B cell (primary cell): ENCODE results near the gene SERTAD4. TPM values are rescaled to one million over a fixed set of nuclear protein-coding genes. Genes with fewer than 3 reads are reported as not detected.

ENCODE experiments used
- ATAC-seq: fragments of 200-7000 bp; cut with Tn5 transposase; one replicate; pipeline ENCODE4 v1.10.0; 2021; ENCODE audit warnings: low read depth, mild to moderate bottlenecking, moderate number of reproducible peaks, moderate library complexity
- CTCF ChIA-PET: fragments of 350-600 bp; sonication (Branson Sonifier 250); formaldehyde crosslinking; loops from one replicate; lab custom pipeline; 2021; ENCODE audit warnings: antibody characterized with exemption, inconsistent platforms; lab: Charles Lee
- POLR2A ChIA-PET: fragments of 350-600 bp; sonication (Branson Sonifier 250); formaldehyde crosslinking; loops from one replicate; lab custom pipeline; 2021; ENCODE audit warnings: antibody characterized with exemption; lab: Charles Lee
- DNase-seq: peaks from one replicate; pipeline ENCODE4 v3.0.0; 2013
- H2AFZ ChIP-seq: 2 replicates; pipeline ENCODE4 v1.6.1; 2012; ENCODE audit warnings: mild to moderate bottlenecking, low read depth, low read length; ENCODE audit not compliant: insufficient read depth, poor library complexity, severe bottlenecking
- H3K27ac ChIP-seq, 2 donors: 1 replicate in 1 of 2; 2 replicates in 1 of 2; pipeline ENCODE4 v1.5.1; 2012 to 2013; ENCODE audit warnings: low read length in 2 of 2, mild to moderate bottlenecking in 2 of 2, moderate library complexity in 1 of 2
- H3K27me3 ChIP-seq, 4 experiments: fragments of 200-600 bp in 1 of 4; sonication (generic) in 1 of 4; replicated peaks in 1 of 4; 1 replicate in 2 of 4; 2 replicates in 2 of 4; pipeline versions ENCODE4 v1.6.1 to v1.7.0; 2013 to 2016; ENCODE audit warnings: low read length in 3 of 4, mild to moderate bottlenecking in 2 of 4, mixed read lengths in 1 of 4, moderate library complexity in 1 of 4; ENCODE audit not compliant: insufficient read depth in 4 of 4, control insufficient read depth in 3 of 4; ENCODE audit errors: control extremely low read depth in 1 of 4
- H3K36me3 ChIP-seq, 2 experiments: replicated peaks in 1 of 2; 1 replicate in 1 of 2; 2 replicates in 1 of 2; pipeline versions ENCODE4 v1.6.1 to v1.7.1; 2013; ENCODE audit warnings: low read length in 1 of 2; ENCODE audit not compliant: insufficient read depth in 2 of 2, control insufficient read depth in 1 of 2; ENCODE audit errors: control extremely low read depth in 1 of 2, extremely low read depth in 1 of 2
- H3K4me1 ChIP-seq, 2 donors: fragments of 200-600 bp in 1 of 2; sonication (generic) in 1 of 2; 1 replicate in 1 of 2; 2 replicates in 1 of 2; pipeline versions ENCODE4 v1.5.1 to v1.6.1; 2013 to 2017; ENCODE audit warnings: low read length in 2 of 2; ENCODE audit not compliant: control insufficient read depth in 2 of 2, insufficient read depth in 2 of 2
- H3K4me2 ChIP-seq: replicated peaks from 2 replicates; pipeline ENCODE3; 2012; ENCODE audit warnings: mild to moderate bottlenecking, low read depth, low read length; ENCODE audit not compliant: poor library complexity, severe bottlenecking
- H3K4me3 ChIP-seq, 5 experiments: fragments of 200-600 bp in 1 of 5; sonication (generic) in 1 of 5; 1 replicate in 3 of 5; 2 replicates in 2 of 5; pipeline versions ENCODE4 v1.5.1 to v1.7.0; 2011 to 2016; ENCODE audit warnings: low read length in 4 of 5, mild to moderate bottlenecking in 4 of 5, low read depth in 2 of 5, control low read depth in 1 of 5, moderate library complexity in 1 of 5; ENCODE audit not compliant: insufficient read depth in 1 of 5; ENCODE audit errors: control extremely low read depth in 1 of 5, extremely low read depth in 1 of 5
- H3K79me2 ChIP-seq: fragments of 200-600 bp; sonication (generic); one replicate; pipeline ENCODE4 v1.6.0; 2016; ENCODE audit warnings: low read length; ENCODE audit not compliant: control insufficient read depth, insufficient read depth
- H3K9ac ChIP-seq: fragments of 200-600 bp; sonication (generic); 2 replicates; pipeline ENCODE4 v1.6.1; 2017; ENCODE audit warnings: mild to moderate bottlenecking, low read length, moderate library complexity
- H3K9me3 ChIP-seq, 3 donors: one replicate each; pipeline versions ENCODE4 v1.6.1 to v1.7.1; 2013; ENCODE audit warnings: low read length in 2 of 3; ENCODE audit not compliant: control insufficient read depth in 2 of 3, insufficient read depth in 1 of 3; ENCODE audit errors: control extremely low read depth in 1 of 3
- H4K20me1 ChIP-seq: 2 replicates; pipeline ENCODE4 v1.6.0; 2012; ENCODE audit warnings: mild to moderate bottlenecking, low read length; ENCODE audit not compliant: insufficient read depth, control insufficient read depth, poor library complexity, severe bottlenecking
- H3K27ac Mint-ChIP-seq: one replicate; pipeline ENCODE4 v1.8.0; 2021; ENCODE audit warnings: mixed read lengths
- H3K27me3 Mint-ChIP-seq: one replicate; pipeline ENCODE4 v1.8.0; 2021; ENCODE audit warnings: mixed read lengths
- H3K4me1 Mint-ChIP-seq: one replicate; pipeline ENCODE4 v1.8.0; 2021; ENCODE audit warnings: mixed read lengths
- H3K4me3 Mint-ChIP-seq: one replicate; pipeline ENCODE4 v1.8.0; 2021; ENCODE audit warnings: mixed read lengths
- H3K9me3 Mint-ChIP-seq: one replicate; pipeline ENCODE4 v1.8.0; 2022; ENCODE audit warnings: mixed read lengths; ENCODE audit not compliant: insufficient read depth
- CTCF ChIP-seq: fragments of 200-600 bp; IDR thresholded peaks from one replicate; pipeline ENCODE4 v1.8.0; 2022; ENCODE audit warnings: antibody characterized with exemption, mild to moderate bottlenecking
- EZH2 ChIP-seq: IDR thresholded peaks from 2 replicates; pipeline ENCODE4 v1.6.1; 2012; ENCODE audit warnings: borderline replicate concordance, low read depth, mild to moderate bottlenecking, moderate library complexity, low read length; ENCODE audit not compliant: insufficient read depth, poor library complexity, severe bottlenecking
- WGBS: methylation state at CpG from one replicate; pipeline ENCODE4 v1.1.5; 2013; ENCODE audit warnings: missing lambda C conversion rate; ENCODE audit not compliant: insufficient coverage; 5-methylcytosine and 5-hydroxymethylcytosine counted together
- intact Hi-C: fragments of 100-400 bp; cut with micrococcal nuclease; formaldehyde crosslinking; loops from one replicate; pipeline ENCODE4 v1.10.0; 2022
- polyA plus RNA-seq: library from polyadenylated mRNA; depleted of rRNA; stranded (reverse); fragments of >200 nt; gene quantifications from 2 replicates; pipeline ENCODE4 v1.2.3, GENCODE V29; 2012
- total RNA-seq, 2 donors: library from RNA; stranded (reverse); fragments of 120-200 nt in 1 of 2; gene quantifications; 1 replicate in 1 of 2; 2 replicates in 1 of 2; pipeline versions ENCODE4 v1.2.3 to v1.2.4, GENCODE V29; 2013 to 2022

The SERTAD4 gene
- total and polyA plus RNA-seq, 2 donors (not counting 1 experiment from before 2014, with no cell fraction given): not detected

DNA sequence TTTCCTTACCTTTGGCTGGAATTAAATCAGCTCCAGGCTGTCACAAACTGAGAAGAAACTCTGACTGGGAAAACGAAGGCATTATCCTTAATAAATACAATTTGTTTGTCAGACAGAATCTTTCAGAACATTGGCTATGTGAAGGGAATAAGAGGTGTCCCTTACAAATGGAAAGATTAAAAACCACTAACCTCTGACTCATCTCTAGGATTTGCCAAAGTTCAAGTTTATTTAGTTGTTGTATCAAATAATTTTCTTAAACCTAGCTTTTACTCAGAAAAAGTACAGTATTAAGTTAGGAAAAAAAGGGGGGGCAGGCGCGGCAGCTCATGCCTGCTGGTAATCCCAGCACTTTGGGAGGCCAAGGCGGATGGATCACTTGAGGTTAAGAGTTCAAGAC is 15.7 kb downstream of the SERTAD4 start:
- WGBS: 94% methylated on average over 3 of the region's 4 CpGs
- Histone ChIP-seq H3K79me2 (no peaks in the 10 kb centered on the region), H4K20me1 (no peaks in the 10 kb centered on the region), H3K27me3 (peaks cover 0 to 34% (median 15%) of the 10 kb centered on the region in 4 experiments), H3K4me3 (no peak overlapping the region), H3K4me1 (peaks cover 21 to 25% of the 10 kb centered on the region in 2 donors), H2AFZ (no peak overlapping the region), H3K9me3 (peaks cover 0 to 6% (median 0%) of the 10 kb centered on the region in 3 donors), H3K9ac (no peak overlapping the region), H3K27ac (no peak overlapping the region), H3K36me3 (no peaks in the 10 kb centered on the region), H3K4me2 (no peak overlapping the region)
- Mint-ChIP-seq H3K4me1 (peaks cover 29% of the 10 kb centered on the region), H3K27ac (no peak overlapping the region), H3K27me3 (peaks cover 61% of the 10 kb centered on the region), H3K4me3 (no peak overlapping the region), H3K9me3 (no peaks in the 10 kb centered on the region)
- ChIA-PET CTCF (no interaction called here), POLR2A (no interaction called here)
- no peak for TF ChIP-seq CTCF
- no peak for TF ChIP-seq EZH2
- intact Hi-C loops: no loop called here
- no peak for DNase-seq
- ATAC-seq: no peak

- no peaks in the 10 kb centered on the region for H4K20me1 ChIP-seq
- H3K9me3 ChIP-seq: peaks cover 0 to 6% (median 0%) of the 10 kb centered on the region in 3 donors
- H3K27ac ChIP-seq: no peak overlapping the region
- TF ChIP-seq EZH2: no peak
- no peak for TF ChIP-seq CTCF
- H3K27me3 ChIP-seq: peaks cover 0 to 51% (median 19%) of the 10 kb centered on the region in 4 experiments
- ChIA-PET CTCF (interaction anchor here (0.8 kb wide), 1 partner anchor 19 kb away, joined by 5 read pairs; no protein-coding TSS in a partner anchor), POLR2A (no interaction called here)
- H3K79me2 ChIP-seq: no peaks in the 10 kb centered on the region
- H3K4me3 ChIP-seq: peak overlapping the region in 3 of 5 experiments; percentile 40 to 56 (median 48)
- peak overlapping the region; percentile 54 for H2AFZ ChIP-seq
- H3K9ac ChIP-seq: peak overlapping the region; percentile 55
- peak overlapping the region; percentile 86 for H3K4me2 ChIP-seq
- no peaks in the 10 kb centered on the region for H3K9me3 Mint-ChIP-seq
- no peak overlapping the region for H3K27ac Mint-ChIP-seq
- ATAC-seq (peak; percentile 48), DNase-seq (no peak)
- H3K27me3 Mint-ChIP-seq: peaks cover 63% of the 10 kb centered on the region
- peak overlapping the region; percentile 88 for H3K4me3 Mint-ChIP-seq
- H3K4me1 ChIP-seq: peaks cover 21 to 25% of the 10 kb centered on the region in 2 donors
- H3K4me1 Mint-ChIP-seq: peaks cover 29% of the 10 kb centered on the region
- 2% methylated on average over 8 of the region's 11 CpGs for WGBS
- intact Hi-C loops: no loop called here
- H3K36me3 ChIP-seq: no peaks in the 10 kb centered on the region
These were observed 18.0 kb downstream of the SERTAD4 start for GRCh38 chr1:210250665-210250997.
